ENCODE measurements around the gene BNC1.

DNA sequence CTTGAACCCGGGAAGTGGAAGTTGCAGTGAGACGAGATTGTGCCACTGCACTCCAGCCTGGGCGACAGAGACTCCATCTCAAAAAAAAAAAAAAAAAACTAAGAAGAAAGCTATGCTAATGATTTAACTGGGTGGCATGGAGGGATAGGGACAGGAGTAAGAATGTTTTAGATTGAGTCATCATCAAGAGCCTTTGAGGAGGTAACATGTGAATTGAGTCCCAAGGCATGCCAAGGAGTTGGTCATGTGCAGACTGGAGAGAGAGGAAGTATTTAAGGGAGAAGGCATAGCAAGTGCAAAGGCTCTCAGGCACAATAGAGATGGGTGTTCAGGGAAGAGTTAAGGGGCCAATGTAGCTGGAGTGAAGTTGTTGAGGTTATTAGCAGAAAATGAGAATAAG is 9.1 kb downstream of the BNC1 start:
- no peak for TF ChIP-seq POLR2A (IDR thresholded peaks at IDR 0.05)
- TF ChIP-seq, protein P1, sequence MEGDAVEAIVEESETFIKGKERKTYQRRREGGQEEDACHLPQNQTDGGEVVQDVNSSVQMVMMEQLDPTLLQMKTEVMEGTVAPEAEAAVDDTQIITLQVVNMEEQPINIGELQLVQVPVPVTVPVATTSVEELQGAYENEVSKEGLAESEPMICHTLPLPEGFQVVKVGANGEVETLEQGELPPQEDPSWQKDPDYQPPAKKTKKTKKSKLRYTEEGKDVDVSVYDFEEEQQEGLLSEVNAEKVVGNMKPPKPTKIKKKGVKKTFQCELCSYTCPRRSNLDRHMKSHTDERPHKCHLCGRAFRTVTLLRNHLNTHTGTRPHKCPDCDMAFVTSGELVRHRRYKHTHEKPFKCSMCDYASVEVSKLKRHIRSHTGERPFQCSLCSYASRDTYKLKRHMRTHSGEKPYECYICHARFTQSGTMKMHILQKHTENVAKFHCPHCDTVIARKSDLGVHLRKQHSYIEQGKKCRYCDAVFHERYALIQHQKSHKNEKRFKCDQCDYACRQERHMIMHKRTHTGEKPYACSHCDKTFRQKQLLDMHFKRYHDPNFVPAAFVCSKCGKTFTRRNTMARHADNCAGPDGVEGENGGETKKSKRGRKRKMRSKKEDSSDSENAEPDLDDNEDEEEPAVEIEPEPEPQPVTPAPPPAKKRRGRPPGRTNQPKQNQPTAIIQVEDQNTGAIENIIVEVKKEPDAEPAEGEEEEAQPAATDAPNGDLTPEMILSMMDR (IDR thresholded peaks at IDR 0.05): no peak
